ENCODE results near the gene ZCCHC7. TPM values are rescaled to one million over a fixed set of nuclear protein-coding genes. Genes with fewer than 3 reads are reported as not detected.
A peak's percentile ranks its signal among the peaks of the same experiment; 100 is the strongest.

ZCCHC7 gene
- total RNA-seq, 1 donor from 2014 or later, result 26.9 TPM

DNA sequence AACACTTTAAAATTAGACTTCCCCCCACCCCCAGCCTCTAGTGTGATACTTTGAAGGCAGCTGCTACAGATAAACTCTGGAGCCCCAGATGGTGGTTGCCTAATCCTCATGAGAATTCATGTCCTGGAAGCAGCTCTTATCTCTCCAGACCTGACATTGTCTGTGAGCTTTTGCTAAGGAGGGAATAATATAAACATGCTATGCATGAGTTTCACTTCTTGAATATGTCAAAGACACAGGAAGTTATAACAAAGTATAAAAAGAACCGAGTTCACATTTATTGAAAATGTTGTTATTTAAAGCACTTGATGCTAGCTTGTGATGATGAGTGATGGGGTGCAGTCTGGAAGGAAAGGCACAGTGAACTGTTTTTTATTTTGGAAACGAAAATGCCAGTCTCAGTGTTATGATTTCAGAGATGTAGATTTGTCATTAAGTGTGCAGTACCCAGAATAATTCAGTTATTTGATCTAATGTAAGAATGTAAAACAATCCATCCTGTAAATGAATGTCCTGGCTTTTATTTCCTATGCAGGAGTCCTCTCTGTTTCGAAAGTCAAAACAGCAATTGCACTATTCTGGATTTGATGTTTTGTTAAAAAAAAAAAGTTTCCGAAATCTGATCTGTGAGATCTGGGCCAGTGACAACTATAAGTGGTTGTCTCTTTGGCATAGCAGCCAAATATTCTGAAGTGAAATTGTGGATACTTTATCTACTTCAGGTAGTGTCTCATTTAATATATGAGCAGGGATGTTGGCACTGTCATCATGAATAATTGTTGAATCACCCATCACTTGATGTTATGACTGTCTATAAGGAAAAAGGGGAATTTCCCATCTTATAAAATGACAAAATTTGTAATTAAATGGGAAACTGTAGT, 77.0 kb downstream of the ZCCHC7 start:
- Histone ChIP-seq H3K4me3 (ENCODE audit: low read depth, low read length) (no peak overlapping the region), H3K36me3 (ENCODE audit: control insufficient read depth, insufficient read depth, low read length) (no peaks in the 10 kb centered on the region), H3K27me3 (ENCODE audit: control insufficient read depth, insufficient read depth, low read length) (no peaks in the 10 kb centered on the region)
- FAIRE-seq, result no peak
- peak; percentile 84 for DNase-seq (ENCODE audit: low read depth)
- TF ChIP-seq, protein P1, sequence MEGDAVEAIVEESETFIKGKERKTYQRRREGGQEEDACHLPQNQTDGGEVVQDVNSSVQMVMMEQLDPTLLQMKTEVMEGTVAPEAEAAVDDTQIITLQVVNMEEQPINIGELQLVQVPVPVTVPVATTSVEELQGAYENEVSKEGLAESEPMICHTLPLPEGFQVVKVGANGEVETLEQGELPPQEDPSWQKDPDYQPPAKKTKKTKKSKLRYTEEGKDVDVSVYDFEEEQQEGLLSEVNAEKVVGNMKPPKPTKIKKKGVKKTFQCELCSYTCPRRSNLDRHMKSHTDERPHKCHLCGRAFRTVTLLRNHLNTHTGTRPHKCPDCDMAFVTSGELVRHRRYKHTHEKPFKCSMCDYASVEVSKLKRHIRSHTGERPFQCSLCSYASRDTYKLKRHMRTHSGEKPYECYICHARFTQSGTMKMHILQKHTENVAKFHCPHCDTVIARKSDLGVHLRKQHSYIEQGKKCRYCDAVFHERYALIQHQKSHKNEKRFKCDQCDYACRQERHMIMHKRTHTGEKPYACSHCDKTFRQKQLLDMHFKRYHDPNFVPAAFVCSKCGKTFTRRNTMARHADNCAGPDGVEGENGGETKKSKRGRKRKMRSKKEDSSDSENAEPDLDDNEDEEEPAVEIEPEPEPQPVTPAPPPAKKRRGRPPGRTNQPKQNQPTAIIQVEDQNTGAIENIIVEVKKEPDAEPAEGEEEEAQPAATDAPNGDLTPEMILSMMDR (IDR thresholded peaks at IDR 0.05; ENCODE audit: insufficient read depth, low read length, severe bottlenecking), result no peak

GRCh38 chr9:37198039-37198729, 77.8 kb downstream of the ZCCHC7 start:
- Histone ChIP-seq H3K4me3 (ENCODE audit: low read depth, low read length) (no peak overlapping the region), H3K36me3 (ENCODE audit: control insufficient read depth, insufficient read depth, low read length) (no peaks in the 10 kb centered on the region), H3K27me3 (ENCODE audit: control insufficient read depth, insufficient read depth, low read length) (no peaks in the 10 kb centered on the region)
- no peak for FAIRE-seq
- no peak for DNase-seq (ENCODE audit: low read depth)
- TF ChIP-seq, protein P1 (IDR thresholded peaks at IDR 0.05; ENCODE audit: insufficient read depth, low read length, severe bottlenecking), result no peak

GRCh38 chr9:37198831-37199230, 78.5 kb downstream of the ZCCHC7 start:
- no peaks in the 10 kb centered on the region for H3K27me3 ChIP-seq (ENCODE audit: control insufficient read depth, insufficient read depth, low read length)
- FAIRE-seq, result no peak
- no peak for DNase-seq (ENCODE audit: low read depth)
- TF ChIP-seq, protein P1 (IDR thresholded peaks at IDR 0.05; ENCODE audit: insufficient read depth, low read length, severe bottlenecking), result no peak
- no peak overlapping the region for H3K4me3 ChIP-seq (ENCODE audit: low read depth, low read length)
- H3K36me3 ChIP-seq (ENCODE audit: control insufficient read depth, insufficient read depth, low read length), result no peaks in the 10 kb centered on the region

- Histone ChIP-seq H3K4me3 (ENCODE audit: low read depth, low read length) (no peak overlapping the region), H3K36me3 (ENCODE audit: control insufficient read depth, insufficient read depth, low read length) (no peaks in the 10 kb centered on the region), H3K27me3 (ENCODE audit: control insufficient read depth, insufficient read depth, low read length) (no peaks in the 10 kb centered on the region)
- TF ChIP-seq, protein P1 (IDR thresholded peaks at IDR 0.05; ENCODE audit: insufficient read depth, low read length, severe bottlenecking), result no peak
- peak; percentile 42 for DNase-seq (ENCODE audit: low read depth)
- FAIRE-seq, result no peak
Measured at GRCh38 chr9:37200433-37201005, 80.1 kb downstream of the ZCCHC7 start.

DNA sequence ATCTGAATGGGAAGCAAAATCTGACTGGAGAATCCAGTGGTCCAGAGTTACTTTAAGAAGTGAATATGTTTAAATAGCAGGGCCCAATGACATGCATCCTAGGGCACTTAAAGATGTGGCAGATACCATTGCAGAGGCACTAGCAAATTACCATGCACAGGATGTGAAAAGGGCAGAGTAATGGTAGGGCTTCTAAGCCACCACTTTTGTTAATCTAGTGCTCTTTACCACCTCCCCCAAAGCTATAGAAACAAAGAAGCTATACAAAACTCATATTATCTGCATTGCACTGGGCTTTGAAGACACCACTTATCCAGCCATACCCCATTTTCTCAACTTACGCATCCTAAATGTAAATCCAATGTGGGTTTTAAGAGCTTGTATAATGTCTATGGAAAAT, 81.2 kb downstream of the ZCCHC7 start:
- H3K27me3 ChIP-seq (ENCODE audit: control insufficient read depth, insufficient read depth, low read length), result no peaks in the 10 kb centered on the region

More for the DNA sequence above, 81.2 kb downstream of the ZCCHC7 start:
- TF ChIP-seq, protein P1 (IDR thresholded peaks at IDR 0.05; ENCODE audit: insufficient read depth, low read length, severe bottlenecking), result no peak
- FAIRE-seq, result no peak
- DNase-seq (ENCODE audit: low read depth), result no peak
- no peaks in the 10 kb centered on the region for H3K36me3 ChIP-seq (ENCODE audit: control insufficient read depth, insufficient read depth, low read length)
- H3K4me3 ChIP-seq (ENCODE audit: low read depth, low read length), result no peak overlapping the region
